GM12878 (cell line): ENCODE data around the gene B3GNT8. TPM values are rescaled to one million over a fixed set of nuclear protein-coding genes. Genes with fewer than 3 reads are reported as not detected.

Experiments used
- ATAC-seq: fragments of 200-7000 bp; cut with Tn5 transposase; 3 replicates; pipeline ENCODE4 v1.9.1; 2020; ENCODE audit warnings: mild to moderate bottlenecking, moderate library complexity
- BruUV-seq: library from RNA; stranded (reverse); fragments of 400-500 nt; replicated peaks from 2 replicates; lab custom pipeline; 2021; lab: Mats Ljungman, UMichigan
- CTCF ChIA-PET: fragments of 300-600 bp; sonication (Branson Sonifier 250); formaldehyde crosslinking; extraction: SDS; loops from one replicate; lab custom pipeline; 2021; ENCODE audit warnings: inconsistent platforms; lab: Yijun Ruan, JAX
- POLR2A ChIA-PET: fragments of 350-600 bp; formaldehyde crosslinking; extraction: SDS; loops from one replicate; lab custom pipeline; 2021; ENCODE audit warnings: inconsistent platforms; lab: Charles Lee
- RAD21 ChIA-PET: fragments of 300-600 bp; sonication (Branson Sonifier 250); formaldehyde crosslinking; loops from one replicate; lab custom pipeline; 2023; ENCODE audit warnings: antibody characterized with exemption; ENCODE audit not compliant: unreplicated experiment; lab: Charles Lee
- SMC1A ChIA-PET: fragments of 300-600 bp; sonication (Branson Sonifier 250); formaldehyde crosslinking; loops from one replicate; lab custom pipeline; 2023; ENCODE audit not compliant: unreplicated experiment, uncharacterized antibody; lab: Charles Lee
- DNase-seq: peaks from one replicate; pipeline ENCODE4 v3.0.0-alpha.2; 2011; ENCODE audit warnings: low read depth, low spot score
- FAIRE-seq: peaks from 3 replicates; lab custom pipeline; 2011; peaks lifted over from hg19 to GRCh38; lab: Jason Lieb, UNC
- H2AFZ ChIP-seq: 2 replicates; pipeline ENCODE4 v1.6.0; 2011; ENCODE audit warnings: low read depth, low read length, control low read depth; ENCODE audit not compliant: control insufficient read depth
- H3K27ac ChIP-seq: 2 replicates; pipeline ENCODE4 v1.5.1; 2011; ENCODE audit warnings: control low read depth; ENCODE audit not compliant: control insufficient read depth, insufficient read depth
- H3K27me3 ChIP-seq, 2 experiments: replicated peaks in 1 of 2; 2 replicates each; pipeline versions ENCODE4 v1.6.0 to v1.6.1; 2011; ENCODE audit warnings: low read length in 1 of 2; ENCODE audit not compliant: control insufficient read depth in 2 of 2, insufficient read depth in 2 of 2
- H3K36me3 ChIP-seq, 2 experiments: 2 replicates each; pipeline ENCODE4 v1.5.1; 2011; ENCODE audit warnings: low read length in 1 of 2; ENCODE audit not compliant: control insufficient read depth in 2 of 2, insufficient read depth in 2 of 2
- H3K4me1 ChIP-seq: 2 replicates; pipeline ENCODE4 v1.6.1; 2011; ENCODE audit warnings: mild to moderate bottlenecking, low read length, moderate library complexity, mixed read lengths; ENCODE audit not compliant: control insufficient read depth, insufficient read depth
- H3K4me2 ChIP-seq: 2 replicates; pipeline ENCODE4 v1.6.0; 2011; ENCODE audit warnings: control low read depth; ENCODE audit not compliant: control insufficient read depth, insufficient read depth
- H3K4me3 ChIP-seq: fragments of 200-600 bp; sonication (generic); 2 replicates; pipeline ENCODE4 v1.5.1; 2016
- H3K79me2 ChIP-seq: 2 replicates; pipeline ENCODE4 v1.6.0; 2011; ENCODE audit warnings: low read length; ENCODE audit not compliant: control insufficient read depth, insufficient read depth
- H3K9ac ChIP-seq: 2 replicates; pipeline ENCODE4 v1.8.0; 2011; ENCODE audit warnings: low read length, control low read depth, mixed read lengths; ENCODE audit not compliant: control insufficient read depth, insufficient read depth
- H3K9me3 ChIP-seq: replicated peaks from 3 replicates; pipeline ENCODE4 v1.5.1; 2011; ENCODE audit warnings: mild to moderate bottlenecking, low read length; ENCODE audit not compliant: control insufficient read depth, insufficient read depth
- H4K20me1 ChIP-seq: 2 replicates; pipeline ENCODE4 v1.6.0; 2011; ENCODE audit not compliant: control insufficient read depth, insufficient read depth
- BRCA1 ChIP-seq: IDR thresholded peaks from 2 replicates; pipeline ENCODE4 v1.6.1; 2011; ENCODE audit warnings: low read depth, low read length, improper control_type of control experiment
- CBFB ChIP-seq: IDR thresholded peaks from 2 replicates; pipeline ENCODE4 v1.6.1; 2016; ENCODE audit warnings: antibody characterized with exemption, low read depth
- CREB1 ChIP-seq: IDR thresholded peaks from 2 replicates; pipeline ENCODE4 v1.6.1; 2012; ENCODE audit warnings: low read depth, mild to moderate bottlenecking, inconsistent platforms
- FOXK2 ChIP-seq: fragments of 450-650 bp; IDR thresholded peaks from 2 replicates; pipeline ENCODE4 v1.6.1; 2017; ENCODE audit warnings: mild to moderate bottlenecking, moderate library complexity
- HDAC6 ChIP-seq: fragments of 200-600 bp; sonication (generic); IDR thresholded peaks from one replicate; pipeline ENCODE4 v1.8.0; 2017; ENCODE audit warnings: antibody characterized with exemption; ENCODE audit not compliant: unreplicated experiment
- RELA ChIP-seq: fragments of 450-650 bp; IDR thresholded peaks from 2 replicates; pipeline ENCODE4 v1.8.0; 2014; ENCODE audit warnings: borderline replicate concordance; ENCODE audit not compliant: partially characterized antibody
- WGBS: methylation state at CpG from one replicate; pipeline ENCODE4 v1.1.6; 2016; ENCODE audit warnings: low lambda C conversion rate; ENCODE audit not compliant: insufficient replicate concordance, insufficient coverage; ENCODE audit errors: missing lambda C conversion rate; 5-methylcytosine and 5-hydroxymethylcytosine counted together
- in situ Hi-C: fragments of 300-500 bp; cut with MboI; formaldehyde crosslinking; loops from 9 replicates; pipeline ENCODE4 v1.14.3; 2018; ENCODE audit warnings: mixed read lengths
- intact Hi-C: fragments of 100-400 bp; cut with micrococcal nuclease; formaldehyde crosslinking; loops from one replicate; pipeline ENCODE4 v1.14.2; 2022; ENCODE audit not compliant: unreplicated experiment
- polyA plus RNA-seq, 11 experiments: library from polyadenylated mRNA; depleted of rRNA in 4 of 11; unstranded in 6 of 11; stranded (reverse) in 5 of 11; fragments of >200 nt; fragmentation: Nextera tagmentation in 4 of 11; fragmentation: Illumina TruSeq in 1 of 11; extraction: Ambion mirVana in 4 of 11; extraction: Trizol in 1 of 11; gene quantifications; 1 replicate in 1 of 11; 2 replicates in 10 of 11; pipeline versions ENCODE4 v1.2.1 to v1.2.3, GENCODE V29; 2011 to 2016; ENCODE audit warnings: inconsistent platforms in 2 of 11, missing spikeins in 2 of 11, low read depth in 1 of 11
- total RNA-seq, 4 experiments: library from RNA; depleted of rRNA in 3 of 4; stranded (reverse); fragments of >200 nt in 3 of 4; fragmentation: Illumina TruSeq in 1 of 4; extraction: Trizol in 1 of 4; gene quantifications; 2 replicates each; pipeline versions ENCODE4 v1.2.1 to v1.2.3, GENCODE V29; 2013 to 2021
- TF ChIP-seq, protein P1 (sequence below): fragments of 450-650 bp; formaldehyde crosslinking; IDR thresholded peaks from 2 replicates; pipeline ENCODE4 v1.5.0; 2022; ENCODE audit warnings: mild to moderate bottlenecking, missing genetic modification characterization

B3GNT8 gene
- total and polyA plus RNA-seq, 10 of the 15 experiments (the other 5 are each of a cell fraction or from before 2014, with no cell fraction given): 0.06 to 1.2 (median 0.31) TPM; not detected in 4

DNA sequence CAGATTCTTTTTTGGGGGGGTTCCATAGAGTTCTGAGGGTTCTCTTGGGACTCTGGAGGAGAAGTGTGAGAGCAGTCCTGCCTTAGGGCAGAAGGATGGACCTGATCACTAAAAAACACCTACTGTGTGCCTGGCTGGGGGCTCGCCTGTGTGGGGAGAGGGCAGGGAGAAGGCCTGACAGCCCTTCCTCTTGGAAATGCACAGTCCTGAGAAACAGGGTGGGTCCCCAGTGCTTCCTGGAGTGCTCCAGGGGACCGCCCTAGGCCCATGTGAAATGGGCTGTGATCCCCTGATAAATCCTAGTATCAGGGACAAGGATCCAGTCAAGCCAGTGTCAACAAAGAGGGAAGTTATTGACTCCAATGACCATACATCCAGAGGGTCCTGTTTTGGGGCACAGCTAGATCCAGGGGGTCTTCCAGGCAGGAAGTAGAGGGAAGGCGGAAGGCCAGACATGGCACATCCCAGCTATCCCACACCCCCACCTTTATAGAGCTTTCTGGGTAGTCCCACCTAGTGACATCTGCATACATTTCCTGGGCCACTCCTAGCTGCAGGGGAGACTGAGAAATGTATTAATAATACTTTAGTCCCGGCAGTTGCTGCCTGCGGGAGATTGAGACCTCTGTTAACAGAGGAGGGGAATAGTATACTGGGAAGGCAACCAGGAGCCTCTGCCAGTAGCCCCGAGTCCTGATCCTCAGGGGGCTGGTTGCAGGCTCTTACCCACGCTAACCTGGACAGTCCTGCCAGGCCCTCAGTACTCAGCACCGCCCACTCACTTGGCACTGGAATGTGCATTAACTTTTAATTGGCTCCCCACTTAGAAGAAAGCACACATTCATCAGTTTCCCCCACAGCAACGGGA, 15.8 kb downstream of the B3GNT8 start:
- Histone ChIP-seq H4K20me1 (no peaks in the 10 kb centered on the region), H3K4me3 (no peak overlapping the region), H3K9me3 (no peaks in the 10 kb centered on the region), H3K4me2 (no peak overlapping the region), H3K36me3 (peaks cover 0 to 3% of the 10 kb centered on the region in 2 experiments; a peak in 3 of 4 replicates), H2AFZ (no peak overlapping the region), H3K27ac (no peak overlapping the region), H3K9ac (no peak overlapping the region), H3K79me2 (peaks cover 5% of the 10 kb centered on the region), H3K4me1 (peaks cover 18% of the 10 kb centered on the region), H3K27me3 (no peaks in the 10 kb centered on the region)
- WGBS: 67% methylated on average over 9 of the region's 9 CpGs
- in situ Hi-C loops (no loop called here), intact Hi-C loops (no loop called here)
- TF ChIP-seq BRCA1 (no peak), FOXK2 (no peak), RELA (no peak), CBFB (no peak), CREB1 (no peak), HDAC6 (no peak)
- TF ChIP-seq, protein P1, sequence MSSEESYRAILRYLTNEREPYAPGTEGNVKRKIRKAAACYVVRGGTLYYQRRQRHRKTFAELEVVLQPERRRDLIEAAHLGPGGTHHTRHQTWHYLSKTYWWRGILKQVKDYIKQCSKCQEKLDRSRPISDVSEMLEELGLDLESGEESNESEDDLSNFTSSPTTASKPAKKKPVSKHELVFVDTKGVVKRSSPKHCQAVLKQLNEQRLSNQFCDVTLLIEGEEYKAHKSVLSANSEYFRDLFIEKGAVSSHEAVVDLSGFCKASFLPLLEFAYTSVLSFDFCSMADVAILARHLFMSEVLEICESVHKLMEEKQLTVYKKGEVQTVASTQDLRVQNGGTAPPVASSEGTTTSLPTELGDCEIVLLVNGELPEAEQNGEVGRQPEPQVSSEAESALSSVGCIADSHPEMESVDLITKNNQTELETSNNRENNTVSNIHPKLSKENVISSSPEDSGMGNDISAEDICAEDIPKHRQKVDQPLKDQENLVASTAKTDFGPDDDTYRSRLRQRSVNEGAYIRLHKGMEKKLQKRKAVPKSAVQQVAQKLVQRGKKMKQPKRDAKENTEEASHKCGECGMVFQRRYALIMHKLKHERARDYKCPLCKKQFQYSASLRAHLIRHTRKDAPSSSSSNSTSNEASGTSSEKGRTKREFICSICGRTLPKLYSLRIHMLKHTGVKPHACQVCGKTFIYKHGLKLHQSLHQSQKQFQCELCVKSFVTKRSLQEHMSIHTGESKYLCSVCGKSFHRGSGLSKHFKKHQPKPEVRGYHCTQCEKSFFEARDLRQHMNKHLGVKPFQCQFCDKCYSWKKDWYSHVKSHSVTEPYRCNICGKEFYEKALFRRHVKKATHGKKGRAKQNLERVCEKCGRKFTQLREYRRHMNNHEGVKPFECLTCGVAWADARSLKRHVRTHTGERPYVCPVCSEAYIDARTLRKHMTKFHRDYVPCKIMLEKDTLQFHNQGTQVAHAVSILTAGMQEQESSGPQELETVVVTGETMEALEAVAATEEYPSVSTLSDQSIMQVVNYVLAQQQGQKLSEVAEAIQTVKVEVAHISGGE: no peak
- no TSS peak for BruUV-seq
- DNase-seq (no peak), FAIRE-seq (no peak), ATAC-seq (no peak)
- ChIA-PET RAD21 (no interaction called here), SMC1A (no interaction called here), CTCF (interaction anchor here (1.6 kb wide), 1 partner anchor 21 kb away, joined by 5 read pairs; no protein-coding TSS in a partner anchor), POLR2A (no interaction called here)
